ENCODE measurements around the gene TJP2. TPM values are rescaled to one million over a fixed set of nuclear protein-coding genes. Genes with fewer than 3 reads are reported as not detected.

Gene TJP2
- total RNA-seq, 2 donors from 2014 or later = 21.1 to 30.2 TPM

Other genes starting within 250 kb of the TJP2 start
- not detected for gene PRKACG, start 160.2 kb upstream of the TJP2 start, total RNA-seq
- 10 to 100 TPM; 11.7 to 16.2 TPM for gene FXN, start 138.5 kb upstream of the TJP2 start, total RNA-seq
- gene ENTREP1, start 150.9 kb downstream of the TJP2 start, total RNA-seq = under 1 TPM in 1 of 2 donors, not detected in 1; 0.77 TPM